Measurements from ENCODE around the gene TRABD.

- no peak for TF ChIP-seq CTCF (IDR thresholded peaks at IDR 0.05; ENCODE audit: insufficient read depth, low read depth, low read length)
- TF ChIP-seq EZH2 (IDR thresholded peaks at IDR 0.05; ENCODE audit: insufficient read depth, low read length) = no peak
Observed at GRCh38 chr22:50141891-50142363, 43.8 kb upstream of the TRABD start.
